Eye (tissue), 1 donor: ENCODE data around the gene TCHH.

ENCODE experiments used
- DNase-seq: peaks from one replicate; pipeline ENCODE4 v3.0.0-alpha.2; 2015

Gene TCHH

GRCh38 chr1:152067150-152067549 lies 48.1 kb downstream of the TCHH start:
- no peak for DNase-seq

GRCh38 chr1:152061952-152062351 lies 53.3 kb downstream of the TCHH start:
- DNase-seq = no peak
